Measurements from ENCODE around the gene DDR2. TPM values are rescaled to one million over a fixed set of nuclear protein-coding genes. Genes with fewer than 3 reads are reported as not detected.

DDR2 gene
- total RNA-seq, 4 donors from 2014 or later: 15.1 to 36.9 (median 20.0) TPM

GRCh38 chr1:162689745-162690671 lies 57.7 kb downstream of the DDR2 start:
- H3K4me3 ChIP-seq (ENCODE audit: low read depth, poor library complexity, severe bottlenecking): no peak overlapping the region
- intact Hi-C loops (cut with DNase I; ENCODE audit: low total_unique reads): no loop called here
- TF ChIP-seq, protein P1, sequence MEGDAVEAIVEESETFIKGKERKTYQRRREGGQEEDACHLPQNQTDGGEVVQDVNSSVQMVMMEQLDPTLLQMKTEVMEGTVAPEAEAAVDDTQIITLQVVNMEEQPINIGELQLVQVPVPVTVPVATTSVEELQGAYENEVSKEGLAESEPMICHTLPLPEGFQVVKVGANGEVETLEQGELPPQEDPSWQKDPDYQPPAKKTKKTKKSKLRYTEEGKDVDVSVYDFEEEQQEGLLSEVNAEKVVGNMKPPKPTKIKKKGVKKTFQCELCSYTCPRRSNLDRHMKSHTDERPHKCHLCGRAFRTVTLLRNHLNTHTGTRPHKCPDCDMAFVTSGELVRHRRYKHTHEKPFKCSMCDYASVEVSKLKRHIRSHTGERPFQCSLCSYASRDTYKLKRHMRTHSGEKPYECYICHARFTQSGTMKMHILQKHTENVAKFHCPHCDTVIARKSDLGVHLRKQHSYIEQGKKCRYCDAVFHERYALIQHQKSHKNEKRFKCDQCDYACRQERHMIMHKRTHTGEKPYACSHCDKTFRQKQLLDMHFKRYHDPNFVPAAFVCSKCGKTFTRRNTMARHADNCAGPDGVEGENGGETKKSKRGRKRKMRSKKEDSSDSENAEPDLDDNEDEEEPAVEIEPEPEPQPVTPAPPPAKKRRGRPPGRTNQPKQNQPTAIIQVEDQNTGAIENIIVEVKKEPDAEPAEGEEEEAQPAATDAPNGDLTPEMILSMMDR (IDR thresholded peaks at IDR 0.05): no peak
- no peak for TF ChIP-seq POLR2A (IDR thresholded peaks at IDR 0.05)
- 26 to 30% methylated on average over 5 of the region's 5 CpGs for WGBS, 2 donors
- DNase-seq (ENCODE audit: low spot score in 2 of 2): no peak

DNA sequence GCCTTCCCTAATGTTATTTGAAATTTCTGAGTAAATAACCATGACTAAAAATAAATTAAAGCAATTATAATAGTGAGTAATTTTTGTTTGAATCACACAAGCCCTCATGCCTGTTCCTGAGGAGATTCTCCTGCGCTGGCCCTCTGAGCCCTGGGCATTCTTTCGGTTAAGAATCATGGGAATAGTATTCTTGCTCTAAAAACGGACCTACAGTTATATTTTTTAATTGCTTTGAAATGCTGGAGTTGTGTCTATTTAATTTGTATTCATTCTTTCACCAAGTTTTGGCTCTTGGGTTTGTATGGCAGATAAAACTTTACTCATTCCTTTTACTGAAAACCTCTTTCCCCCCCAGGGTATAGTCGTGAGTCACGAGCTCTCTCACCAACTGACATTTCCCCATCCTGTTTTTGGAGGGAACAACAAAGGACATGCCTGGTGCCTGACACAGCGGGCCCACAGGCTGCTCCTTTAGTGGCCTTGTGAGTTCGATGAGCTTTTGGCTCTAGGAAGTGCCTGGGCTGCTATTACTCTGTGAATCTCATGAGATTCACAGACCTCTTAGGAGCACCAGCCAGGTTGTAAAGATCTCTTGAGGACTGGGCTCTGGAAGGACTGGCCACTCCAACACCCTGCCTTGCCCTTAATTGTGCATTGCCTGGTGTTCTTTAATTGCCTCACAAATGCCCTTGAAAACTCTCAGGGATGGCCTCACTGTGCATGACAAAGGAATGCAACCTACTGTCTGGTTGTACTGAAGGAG lies 58.6 kb downstream of the DDR2 start:
- WGBS, 2 donors: 9 to 10% methylated on average over 7 of the region's 7 CpGs
- intact Hi-C loops (cut with DNase I; ENCODE audit: low total_unique reads): no loop called here
- H3K4me3 ChIP-seq (ENCODE audit: low read depth, poor library complexity, severe bottlenecking): no peak overlapping the region
- TF ChIP-seq POLR2A (IDR thresholded peaks at IDR 0.05): no peak
- TF ChIP-seq, protein P1 (IDR thresholded peaks at IDR 0.05): no peak
- DNase-seq (ENCODE audit: low spot score in 2 of 2): peak; percentile 85 to 94

- TF ChIP-seq, protein P1 (IDR thresholded peaks at IDR 0.05): no peak
- no peak for TF ChIP-seq POLR2A (IDR thresholded peaks at IDR 0.05)
- intact Hi-C loops (cut with DNase I; ENCODE audit: low total_unique reads): no loop called here
- no peak overlapping the region for H3K4me3 ChIP-seq (ENCODE audit: low read depth, poor library complexity, severe bottlenecking)
- no peak for DNase-seq (ENCODE audit: low spot score in 2 of 2)
- 58% methylated on average over 4 of the region's 4 CpGs for WGBS, 2 donors
Measured at GRCh38 chr1:162691999-162692575, 59.8 kb downstream of the DDR2 start.

- DNase-seq (ENCODE audit: low spot score in 2 of 2): no peak
- intact Hi-C loops (cut with DNase I; ENCODE audit: low total_unique reads): no loop called here
- H3K4me3 ChIP-seq (ENCODE audit: low read depth, poor library complexity, severe bottlenecking): no peak overlapping the region
- TF ChIP-seq, protein P1 (IDR thresholded peaks at IDR 0.05): no peak
- no peak for TF ChIP-seq POLR2A (IDR thresholded peaks at IDR 0.05)
- WGBS, 2 donors: 71 to 74% methylated on average over 4 of the region's 4 CpGs
Measured at GRCh38 chr1:162694911-162695310, 62.6 kb downstream of the DDR2 start.

GRCh38 chr1:162695687-162696086 lies 63.4 kb downstream of the DDR2 start:
- no peak for DNase-seq (ENCODE audit: low spot score in 2 of 2)
- H3K4me3 ChIP-seq (ENCODE audit: low read depth, poor library complexity, severe bottlenecking): no peak overlapping the region
- TF ChIP-seq, protein P1 (IDR thresholded peaks at IDR 0.05): no peak
- TF ChIP-seq POLR2A (IDR thresholded peaks at IDR 0.05): no peak
- intact Hi-C loops (cut with DNase I; ENCODE audit: low total_unique reads): no loop called here
- 30 to 43% methylated on average over 1 of the region's 1 CpG for WGBS, 2 donors

All from lower leg skin (tissue), 4 donors.